ENCODE measurements around the gene MXD3. TPM values are rescaled to one million over a fixed set of nuclear protein-coding genes. Genes with fewer than 3 reads are reported as not detected.

MXD3 gene
- total and polyA plus RNA-seq, 2 donors (not counting 1 experiment from before 2014, with no cell fraction given) = 11.5 to 14.8 TPM

- intact Hi-C loops (cut with micrococcal nuclease) = no loop called here
- H3K4me2 ChIP-seq (replicated peaks; ENCODE audit: low read depth, low read length, poor library complexity, severe bottlenecking) = no peak overlapping the region
- no peak for ATAC-seq (ENCODE audit: low read depth)
- 100% methylated on average over 1 of the region's 1 CpG for WGBS (ENCODE audit: insufficient coverage)
- DNase-seq = no peak
- POLR2A ChIA-PET = no interaction called here
- Mint-ChIP-seq H3K27ac (no peak overlapping the region), H3K4me1 (no peaks in the 10 kb centered on the region), H3K9me3 (ENCODE audit: insufficient read depth) (no peaks in the 10 kb centered on the region), H3K4me3 (no peak overlapping the region), H3K27me3 (no peaks in the 10 kb centered on the region)
- no peaks in the 10 kb centered on the region for H3K4me1 ChIP-seq (ENCODE audit: control insufficient read depth in 2 of 2, insufficient read depth in 2 of 2, low read length in 2 of 2)
- peaks cover 7% of the 10 kb centered on the region for H4K20me1 ChIP-seq (ENCODE audit: control insufficient read depth, insufficient read depth, low read length, poor library complexity, severe bottlenecking)
- H2AFZ ChIP-seq (ENCODE audit: insufficient read depth, low read depth, low read length, poor library complexity, severe bottlenecking) = no peak overlapping the region
- no peaks in the 10 kb centered on the region for H3K27me3 ChIP-seq (replicated peaks in 1 of 4; ENCODE audit: control extremely low read depth in 1 of 4, control insufficient read depth in 3 of 4, insufficient read depth in 4 of 4, low read length in 3 of 4)
- no peak overlapping the region for H3K27ac ChIP-seq (ENCODE audit: low read length in 2 of 2)
- CTCF ChIA-PET = no interaction called here
- peaks cover 20 to 89% of the 10 kb centered on the region in 2 experiments for H3K36me3 ChIP-seq (replicated peaks in 1 of 2; ENCODE audit: control extremely low read depth in 1 of 2, control insufficient read depth in 1 of 2, extremely low read depth in 1 of 2, insufficient read depth in 2 of 2, low read length in 1 of 2)
- TF ChIP-seq EZH2 (IDR thresholded peaks at IDR 0.05; ENCODE audit: borderline replicate concordance, insufficient read depth, low read depth, low read length, poor library complexity, severe bottlenecking) = no peak
- TF ChIP-seq CTCF (IDR thresholded peaks at IDR 0.05) = no peak
- H3K9me3 ChIP-seq (ENCODE audit: control extremely low read depth in 1 of 3, control insufficient read depth in 2 of 3, insufficient read depth in 1 of 3, low read length in 2 of 3) = no peaks in the 10 kb centered on the region
- H3K4me3 ChIP-seq (ENCODE audit: control extremely low read depth in 1 of 5, extremely low read depth in 1 of 5, insufficient read depth in 1 of 5, low read depth in 2 of 5, low read length in 4 of 5) = no peak overlapping the region
- no peaks in the 10 kb centered on the region for H3K79me2 ChIP-seq (ENCODE audit: control insufficient read depth, insufficient read depth, low read length)
- H3K9ac ChIP-seq (ENCODE audit: low read length) = no peak overlapping the region
Measured at GRCh38 chr5:177264178-177264577, 47.5 kb downstream of the MXD3 start.

DNA sequence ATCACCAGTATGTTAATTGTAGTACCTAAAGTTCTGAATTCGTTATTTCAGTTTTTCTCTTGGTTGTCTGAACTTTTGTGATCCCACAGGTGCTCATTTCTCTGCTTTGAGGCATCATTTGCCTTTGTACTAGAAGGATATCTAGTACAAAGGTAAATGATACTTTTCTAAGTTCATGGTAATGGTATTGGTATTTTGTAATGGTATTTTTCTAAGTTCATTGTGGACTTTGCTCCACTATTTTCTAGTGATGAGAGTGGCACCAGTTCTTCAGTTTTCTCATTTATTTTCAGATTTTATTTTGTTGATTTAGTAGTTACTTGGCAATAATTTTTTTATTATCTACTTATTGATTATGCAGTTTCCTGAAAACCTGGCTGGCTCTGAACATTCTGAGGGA lies 50.2 kb downstream of the MXD3 start:
- ATAC-seq (ENCODE audit: low read depth) (no peak), DNase-seq (no peak)
- no CpG with 5 or more reads among the region's 1 CpG for WGBS (ENCODE audit: insufficient coverage)
- no peak overlapping the region for H3K27ac Mint-ChIP-seq
- Histone ChIP-seq H3K9ac (ENCODE audit: low read length) (no peak overlapping the region), H3K4me3 (ENCODE audit: control extremely low read depth in 1 of 5, extremely low read depth in 1 of 5, insufficient read depth in 1 of 5, low read depth in 2 of 5, low read length in 4 of 5) (no peak overlapping the region), H3K27ac (ENCODE audit: low read length in 2 of 2) (no peak overlapping the region), H4K20me1 (ENCODE audit: control insufficient read depth, insufficient read depth, low read length, poor library complexity, severe bottlenecking) (peaks cover 8% of the 10 kb centered on the region), H3K27me3 (replicated peaks in 1 of 4; ENCODE audit: control extremely low read depth in 1 of 4, control insufficient read depth in 3 of 4, insufficient read depth in 4 of 4, low read length in 3 of 4) (no peaks in the 10 kb centered on the region), H2AFZ (ENCODE audit: insufficient read depth, low read depth, low read length, poor library complexity, severe bottlenecking) (no peak overlapping the region), H3K4me1 (ENCODE audit: control insufficient read depth in 2 of 2, insufficient read depth in 2 of 2, low read length in 2 of 2) (no peaks in the 10 kb centered on the region), H3K9me3 (ENCODE audit: control extremely low read depth in 1 of 3, control insufficient read depth in 2 of 3, insufficient read depth in 1 of 3, low read length in 2 of 3) (no peaks in the 10 kb centered on the region), H3K4me2 (replicated peaks; ENCODE audit: low read depth, low read length, poor library complexity, severe bottlenecking) (no peak overlapping the region), H3K36me3 (replicated peaks in 1 of 2; ENCODE audit: control extremely low read depth in 1 of 2, control insufficient read depth in 1 of 2, extremely low read depth in 1 of 2, insufficient read depth in 2 of 2, low read length in 1 of 2) (peaks cover 25 to 81% of the 10 kb centered on the region in 2 experiments), H3K79me2 (ENCODE audit: control insufficient read depth, insufficient read depth, low read length) (peaks cover 3% of the 10 kb centered on the region)
- CTCF ChIA-PET = no interaction called here
- no peaks in the 10 kb centered on the region for H3K27me3 Mint-ChIP-seq
- no peaks in the 10 kb centered on the region for H3K4me1 Mint-ChIP-seq
- intact Hi-C loops (cut with micrococcal nuclease) = no loop called here
- H3K4me3 Mint-ChIP-seq = no peak overlapping the region
- POLR2A ChIA-PET = no interaction called here
- no peaks in the 10 kb centered on the region for H3K9me3 Mint-ChIP-seq (ENCODE audit: insufficient read depth)
- TF ChIP-seq EZH2 (IDR thresholded peaks at IDR 0.05; ENCODE audit: borderline replicate concordance, insufficient read depth, low read depth, low read length, poor library complexity, severe bottlenecking) (no peak), CTCF (IDR thresholded peaks at IDR 0.05) (no peak)

All from B cell (primary cell).